ENCODE measurements around the gene NMUR2.

The NMUR2 gene, protein sequence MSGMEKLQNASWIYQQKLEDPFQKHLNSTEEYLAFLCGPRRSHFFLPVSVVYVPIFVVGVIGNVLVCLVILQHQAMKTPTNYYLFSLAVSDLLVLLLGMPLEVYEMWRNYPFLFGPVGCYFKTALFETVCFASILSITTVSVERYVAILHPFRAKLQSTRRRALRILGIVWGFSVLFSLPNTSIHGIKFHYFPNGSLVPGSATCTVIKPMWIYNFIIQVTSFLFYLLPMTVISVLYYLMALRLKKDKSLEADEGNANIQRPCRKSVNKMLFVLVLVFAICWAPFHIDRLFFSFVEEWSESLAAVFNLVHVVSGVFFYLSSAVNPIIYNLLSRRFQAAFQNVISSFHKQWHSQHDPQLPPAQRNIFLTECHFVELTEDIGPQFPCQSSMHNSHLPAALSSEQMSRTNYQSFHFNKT

DNA sequence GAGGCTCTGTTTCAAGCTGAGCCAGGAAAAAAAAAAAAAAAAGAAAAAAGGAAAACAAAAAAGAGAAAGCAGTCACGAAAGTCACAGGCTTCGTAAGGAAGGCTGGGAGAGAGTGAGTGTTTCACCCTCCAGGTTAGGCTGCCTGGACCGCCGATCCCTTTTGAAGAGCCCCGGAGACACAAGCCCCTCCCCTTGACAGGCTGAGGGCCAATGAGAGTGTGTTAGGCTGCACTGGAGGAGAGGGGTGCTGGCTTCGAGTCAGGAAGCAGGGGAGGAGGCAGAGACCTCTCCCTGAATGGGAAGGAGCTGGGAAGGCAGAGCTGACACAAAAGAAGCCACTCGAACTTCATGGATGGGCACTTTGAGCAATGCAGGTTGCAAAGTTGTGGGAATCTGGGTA, at the start of gene NMUR2:
Gene NMUR2, minus strand, starts transcription at position 135 of the 400 bp plus-strand sequence. CDS start 166 bp downstream, outside the sequence.
- DNase-seq (ENCODE audit: extremely low read depth in 1 of 2, low read depth in 1 of 2): no peak

DNA sequence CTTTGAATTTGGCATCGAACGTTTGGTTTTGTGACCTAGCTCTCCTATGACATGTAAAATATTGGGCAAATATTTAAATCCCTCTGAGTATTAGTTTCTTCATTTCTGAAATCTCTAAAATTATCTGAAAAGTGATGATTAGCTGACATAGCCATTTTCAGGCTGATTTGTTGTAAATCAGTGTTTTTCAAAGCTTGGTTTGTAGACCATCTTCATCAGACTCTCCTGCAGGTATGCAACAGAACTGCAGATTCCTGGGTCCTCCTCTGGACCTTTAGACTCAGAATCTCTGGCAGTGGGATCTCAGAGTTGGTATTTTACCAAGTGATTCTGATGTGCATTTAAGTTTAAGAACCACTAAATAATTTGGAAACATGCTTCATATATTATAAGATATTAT, 38.9 kb upstream of the NMUR2 start:
- no peak for DNase-seq (ENCODE audit: extremely low read depth in 1 of 2, low read depth in 1 of 2)

DNA sequence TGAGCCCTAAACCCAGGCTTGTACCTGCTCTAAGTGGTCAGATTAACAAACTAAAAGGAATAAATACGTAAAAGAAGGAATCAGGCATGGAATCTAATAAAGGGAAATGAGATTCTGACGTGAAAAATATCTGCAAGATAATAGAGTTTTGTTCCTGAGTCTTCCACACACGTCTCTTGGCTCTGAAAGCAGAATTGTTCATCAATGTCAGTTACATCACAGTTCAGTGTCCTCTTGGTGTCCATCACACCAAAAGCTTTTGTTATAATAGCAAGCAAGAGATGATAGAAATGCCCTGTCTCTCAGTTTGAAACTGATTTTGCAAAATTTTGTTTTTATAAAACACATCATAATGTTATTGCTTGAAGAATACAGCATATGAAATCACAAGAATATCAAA, 34.7 kb upstream of the NMUR2 start:
- no peak for DNase-seq (ENCODE audit: extremely low read depth in 1 of 2, low read depth in 1 of 2)

DNA sequence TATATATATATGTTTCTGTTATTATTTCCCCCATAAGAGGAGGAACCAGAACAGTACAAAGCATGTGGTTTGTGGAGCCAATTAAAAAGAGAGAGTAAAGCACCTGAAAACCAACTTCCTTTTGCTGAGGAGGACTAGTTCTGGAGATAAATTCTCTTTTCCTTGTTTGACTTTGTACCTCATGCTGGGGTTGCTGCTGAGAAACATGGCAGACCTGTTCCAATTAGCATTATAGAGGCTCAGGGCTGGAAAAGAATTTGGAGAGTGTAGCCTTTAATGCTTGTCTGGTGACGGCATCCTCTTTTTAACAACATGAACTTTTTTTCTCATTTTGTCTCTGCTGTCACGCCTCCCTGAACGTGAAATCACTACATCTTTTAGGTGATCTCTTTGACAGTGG, 32.8 kb upstream of the NMUR2 start:
- DNase-seq (ENCODE audit: extremely low read depth in 1 of 2, low read depth in 1 of 2): no peak

DNA sequence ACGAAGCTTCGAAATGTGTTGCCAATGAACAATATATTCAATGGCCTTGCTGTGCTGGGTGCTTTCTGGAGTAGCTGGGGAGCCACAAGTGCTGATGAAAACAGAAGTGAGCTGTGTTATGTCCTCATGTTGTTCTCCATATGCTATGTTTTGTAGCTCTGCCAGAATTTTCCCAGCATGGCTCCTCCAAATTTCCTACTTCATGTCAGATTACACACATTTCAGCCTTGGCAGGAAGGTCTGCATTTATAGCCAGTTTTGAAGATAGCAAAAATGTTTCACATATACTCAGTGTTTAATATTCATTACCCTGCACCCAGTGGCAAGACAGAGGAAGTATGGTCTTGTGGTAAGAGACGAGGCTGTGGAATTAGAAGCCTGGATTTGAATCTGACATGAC, 22.6 kb upstream of the NMUR2 start:
- no peak for DNase-seq (ENCODE audit: extremely low read depth in 1 of 2, low read depth in 1 of 2)

DNA sequence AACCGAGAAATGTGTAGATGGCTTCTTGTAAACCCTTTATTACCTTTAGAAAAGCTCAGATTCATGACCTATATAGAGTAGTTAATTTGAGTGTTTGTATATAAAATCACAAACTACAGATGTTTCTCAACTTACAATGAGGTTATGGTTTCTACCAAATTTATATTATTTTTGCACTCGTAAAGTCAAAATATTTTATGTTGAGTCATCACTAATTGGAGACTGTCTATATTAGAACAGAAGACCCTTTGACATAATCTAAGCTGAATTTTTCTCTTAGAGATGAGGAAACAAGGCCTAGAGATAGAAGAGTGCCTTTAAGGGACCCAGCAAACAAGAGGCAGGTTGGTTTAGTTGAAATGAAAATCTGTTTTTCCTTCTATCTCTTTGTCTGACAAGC, 20.0 kb upstream of the NMUR2 start:
- DNase-seq (ENCODE audit: extremely low read depth in 1 of 2, low read depth in 1 of 2): no peak

DNA sequence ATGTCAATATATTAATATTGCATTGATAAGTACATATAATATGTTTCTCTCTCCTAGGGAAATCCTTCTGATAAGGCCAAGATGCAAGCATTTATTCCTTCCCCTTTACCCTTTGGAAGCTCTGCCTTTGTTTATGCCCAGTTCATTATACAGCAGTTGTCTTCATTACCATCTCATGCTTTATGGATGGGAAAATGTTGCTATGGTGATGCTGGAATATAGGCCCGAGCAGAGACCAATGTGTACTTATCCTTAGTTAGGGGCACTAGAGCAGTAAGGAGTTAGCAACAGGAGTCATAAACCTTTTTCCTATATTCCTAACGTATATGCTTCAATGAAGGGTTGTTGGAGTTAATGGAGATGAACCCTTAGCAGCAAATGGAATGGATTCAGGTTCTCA, 19.4 kb upstream of the NMUR2 start:
- DNase-seq (ENCODE audit: extremely low read depth in 1 of 2, low read depth in 1 of 2): no peak

DNA sequence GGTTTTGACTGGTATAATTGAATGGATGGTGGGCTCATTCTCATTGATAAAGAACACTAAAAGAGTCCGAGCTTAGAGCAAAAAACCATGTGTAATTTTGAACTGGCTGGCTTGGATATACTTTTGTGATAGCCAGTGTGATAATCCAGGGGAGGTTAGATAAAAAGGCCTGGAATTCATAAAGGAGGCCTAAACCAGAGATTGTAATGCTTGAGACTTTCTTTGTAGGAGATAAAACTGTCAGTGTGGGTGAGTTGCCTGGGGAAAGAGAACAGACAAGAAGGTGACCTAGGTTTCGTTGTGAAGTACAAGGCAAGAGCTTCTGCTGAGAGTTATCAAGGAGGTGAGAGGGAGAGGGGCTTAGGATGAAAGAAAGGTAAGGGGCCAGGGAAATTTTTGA, 17.0 kb upstream of the NMUR2 start:
- no peak for DNase-seq (ENCODE audit: extremely low read depth in 1 of 2, low read depth in 1 of 2)

DNA sequence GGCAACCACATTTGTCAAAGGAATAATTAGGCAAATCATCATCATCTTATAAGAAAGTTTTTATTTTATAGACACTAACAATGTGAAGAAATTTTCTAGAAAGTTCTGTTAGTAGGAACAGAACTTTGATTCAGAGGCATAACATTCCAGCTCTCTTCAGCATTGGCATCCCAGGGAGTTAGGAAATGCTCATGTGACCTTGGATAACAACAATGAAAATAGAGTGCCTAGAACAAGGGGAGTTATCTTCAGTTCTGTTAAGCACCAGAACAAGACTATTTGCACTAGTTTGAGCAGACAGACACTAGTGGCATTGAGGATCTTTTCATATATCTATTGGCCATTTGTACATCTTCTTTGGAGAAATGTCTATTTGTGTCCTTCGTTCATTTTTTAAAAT, 7.0 kb upstream of the NMUR2 start:
- DNase-seq (ENCODE audit: extremely low read depth in 1 of 2, low read depth in 1 of 2): no peak

DNA sequence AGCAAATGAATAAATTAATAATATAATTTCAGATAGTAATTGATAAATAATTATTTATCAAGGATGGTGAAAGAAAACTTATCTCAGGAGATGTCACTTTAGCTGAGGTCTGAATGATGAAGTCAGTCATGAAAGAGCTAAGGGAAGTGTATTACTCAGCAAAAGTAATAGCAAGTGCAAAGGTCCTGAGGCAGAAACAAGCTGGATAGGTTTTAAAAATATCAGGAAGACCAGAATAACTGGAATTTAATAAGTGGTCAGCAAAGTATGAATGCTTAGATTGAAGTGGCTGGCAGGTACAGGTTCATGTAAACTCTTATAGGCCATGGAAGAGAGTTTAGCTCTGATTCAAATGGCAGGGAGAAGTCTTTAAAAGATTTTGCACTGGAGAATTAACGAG, 1.0 kb upstream of the NMUR2 start:
- no peak for DNase-seq (ENCODE audit: extremely low read depth in 1 of 2, low read depth in 1 of 2)

DNA sequence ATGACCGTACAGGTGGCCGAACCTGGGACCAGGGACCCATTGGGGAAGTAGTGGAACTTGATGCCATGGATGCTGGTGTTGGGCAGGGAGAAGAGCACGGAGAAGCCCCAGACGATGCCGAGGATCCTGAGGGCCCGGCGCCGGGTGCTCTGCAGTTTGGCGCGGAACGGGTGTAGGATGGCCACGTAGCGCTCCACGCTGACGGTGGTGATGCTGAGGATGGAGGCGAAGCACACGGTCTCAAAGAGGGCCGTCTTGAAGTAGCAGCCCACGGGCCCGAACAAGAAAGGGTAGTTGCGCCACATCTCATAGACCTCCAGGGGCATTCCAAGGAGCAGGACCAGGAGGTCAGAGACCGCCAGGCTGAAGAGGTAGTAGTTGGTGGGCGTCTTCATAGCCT, 585 bp downstream of the NMUR2 start:
- no peak for DNase-seq (ENCODE audit: extremely low read depth in 1 of 2, low read depth in 1 of 2)

DNA sequence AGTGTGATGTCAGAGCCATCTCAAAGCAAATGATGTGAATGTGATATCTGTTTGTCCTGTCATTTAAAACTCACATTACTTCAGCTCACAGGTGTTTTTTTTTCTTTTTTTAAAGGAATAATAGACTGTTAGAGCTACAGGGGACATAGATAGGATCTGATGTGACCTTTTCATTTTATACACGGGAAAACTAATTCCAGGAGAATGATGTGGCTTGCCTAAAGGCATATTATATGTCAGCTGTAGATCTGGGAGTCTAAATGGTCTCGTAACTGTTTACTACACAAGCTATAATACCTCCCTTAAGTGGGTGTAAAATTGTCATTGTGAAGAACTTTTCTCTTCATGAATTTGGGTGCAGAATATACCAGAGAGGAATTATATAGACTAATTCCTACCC, 2.0 kb downstream of the NMUR2 start:
- no peak for DNase-seq (ENCODE audit: extremely low read depth in 1 of 2, low read depth in 1 of 2)

DNA sequence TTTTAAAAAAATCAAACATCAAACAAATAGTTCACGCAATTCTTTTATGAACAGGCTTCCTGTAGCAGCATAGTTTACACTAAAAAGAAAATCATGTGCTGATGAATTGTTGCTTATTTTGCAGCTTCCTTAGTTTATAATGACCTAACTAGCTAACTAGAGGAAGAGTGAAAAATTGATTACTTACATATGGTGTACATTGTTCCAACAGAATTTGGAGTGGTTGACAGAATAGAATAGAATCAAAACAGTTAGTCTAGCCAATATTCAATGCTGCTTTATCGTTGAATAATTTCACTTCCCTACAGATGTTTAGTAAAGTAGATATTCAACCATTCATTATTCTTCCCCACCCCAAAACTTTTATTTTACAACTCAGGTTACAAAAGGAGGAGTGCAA, 4.2 kb downstream of the NMUR2 start:
- DNase-seq (ENCODE audit: extremely low read depth in 1 of 2, low read depth in 1 of 2): no peak

DNA sequence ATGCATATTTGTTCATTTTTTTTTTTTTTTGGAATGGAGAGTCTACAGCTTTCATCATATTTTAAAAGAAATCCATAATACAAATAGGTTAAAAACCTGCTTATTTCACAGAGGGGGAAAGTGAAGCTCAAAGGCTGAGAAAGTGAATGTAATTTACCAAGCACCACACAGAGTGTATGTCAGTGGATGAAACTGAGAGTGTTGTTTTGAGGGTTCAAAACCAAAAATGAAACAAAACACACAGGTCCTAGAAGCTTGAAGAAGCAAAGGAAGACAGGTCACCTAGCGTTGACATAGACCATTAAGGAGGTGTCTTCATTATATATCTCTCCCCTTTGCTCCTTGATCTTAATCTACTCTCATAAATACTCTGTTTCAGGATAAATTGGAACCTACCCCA, 7.5 kb downstream of the NMUR2 start:
- DNase-seq (ENCODE audit: extremely low read depth in 1 of 2, low read depth in 1 of 2): no peak

DNA sequence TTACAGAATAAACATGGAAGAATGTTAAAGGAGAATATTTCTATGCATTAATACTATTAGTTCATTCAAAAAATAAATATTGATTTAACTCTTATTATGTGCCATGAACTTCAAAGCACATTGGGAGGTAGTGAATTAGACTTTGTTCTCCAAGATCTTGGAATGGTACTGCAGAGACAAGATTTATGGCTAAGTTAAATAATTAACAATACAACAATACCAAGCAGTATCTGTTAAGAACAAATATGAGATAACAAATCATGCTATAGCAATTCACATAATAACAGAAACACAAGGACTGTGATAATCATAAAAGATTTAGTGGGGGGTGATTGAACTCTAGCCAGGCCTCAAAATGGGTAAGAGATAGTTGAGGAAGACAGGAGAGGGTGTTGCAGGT, 11.6 kb downstream of the NMUR2 start:
- no peak for DNase-seq (ENCODE audit: extremely low read depth in 1 of 2, low read depth in 1 of 2)

DNA sequence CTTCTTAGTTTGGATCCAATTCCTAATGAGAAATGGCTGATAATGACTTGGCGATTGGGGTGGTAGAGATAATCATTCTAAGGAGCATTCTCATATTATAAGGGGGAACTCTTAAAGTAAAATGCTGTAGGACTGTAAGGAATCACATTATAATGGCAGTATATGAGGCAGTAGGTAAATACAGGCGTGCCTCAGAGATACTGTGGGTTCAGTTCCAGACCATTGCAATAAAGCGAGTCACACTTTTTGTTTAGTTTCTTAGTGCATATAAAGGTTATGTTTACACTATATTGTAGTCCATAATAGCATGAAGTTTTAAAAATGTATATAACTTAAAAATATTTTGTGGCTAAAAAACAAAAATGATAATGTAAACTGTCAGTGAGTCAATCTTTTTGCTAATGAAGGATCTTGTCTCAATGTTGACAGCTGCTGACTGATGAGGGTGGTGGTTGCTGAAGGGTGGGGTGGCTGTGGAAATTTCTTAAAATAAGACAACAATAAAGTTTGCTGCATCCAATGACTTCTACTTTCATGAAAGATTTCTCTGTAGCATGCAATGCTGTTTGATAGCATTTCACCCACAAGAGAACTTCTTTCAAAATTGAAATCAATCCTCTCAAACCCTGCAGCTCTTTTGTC, 15.8 kb downstream of the NMUR2 start:
- DNase-seq (ENCODE audit: extremely low read depth in 1 of 2, low read depth in 1 of 2): no peak

DNA sequence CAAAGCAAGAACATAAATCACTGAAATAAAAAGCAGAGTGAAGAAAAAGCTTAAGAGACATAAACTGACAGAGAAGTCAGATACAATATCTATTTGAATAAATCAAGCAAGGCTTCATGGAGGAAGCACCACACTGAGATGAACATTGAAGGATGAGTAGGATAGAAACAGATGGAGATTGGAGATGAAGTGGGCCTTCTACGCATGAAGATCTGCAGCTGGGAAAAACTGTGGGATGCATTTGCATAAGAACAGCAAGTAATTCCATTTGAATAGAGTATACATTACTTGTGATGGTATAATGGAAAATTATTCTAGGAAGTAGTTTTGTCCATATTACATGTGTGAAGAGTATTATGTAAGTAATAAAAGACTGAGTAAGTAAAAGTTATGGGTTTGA, 16.5 kb downstream of the NMUR2 start:
- no peak for DNase-seq (ENCODE audit: extremely low read depth in 1 of 2, low read depth in 1 of 2)

DNA sequence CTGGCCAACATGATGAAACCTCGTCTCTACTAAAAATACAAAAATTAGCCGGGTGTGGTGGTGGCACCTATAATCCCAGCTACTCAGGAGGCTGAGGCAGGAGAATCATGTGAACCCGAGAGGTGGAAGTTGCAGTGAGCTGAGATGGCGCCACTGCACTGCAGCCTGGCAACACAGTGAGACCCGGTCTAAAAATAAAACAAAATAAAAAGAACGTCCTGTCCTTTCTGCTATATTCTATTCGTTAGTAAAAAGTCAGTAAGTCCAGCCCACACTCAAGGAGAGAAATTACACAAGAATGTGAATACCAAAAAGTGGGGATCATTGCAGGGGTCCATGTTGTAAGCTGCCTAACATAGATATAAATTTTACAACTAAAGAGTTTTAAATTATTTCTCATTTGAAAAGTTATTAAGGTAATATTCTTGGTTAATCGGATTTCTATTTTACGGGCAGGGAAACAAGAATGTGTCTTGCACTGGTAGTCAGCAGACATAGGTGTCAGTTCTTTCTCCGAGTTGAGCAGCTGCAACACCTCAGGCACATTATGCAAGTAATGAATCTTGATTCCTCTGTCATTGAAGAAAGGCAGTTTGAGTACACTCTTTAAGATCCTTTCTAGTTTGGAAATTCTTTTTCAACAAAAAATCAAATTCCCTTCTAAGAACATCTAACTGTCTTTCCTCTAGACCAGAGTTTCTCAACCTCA, 24.5 kb downstream of the NMUR2 start:
- DNase-seq (ENCODE audit: extremely low read depth in 1 of 2, low read depth in 1 of 2): no peak

DNA sequence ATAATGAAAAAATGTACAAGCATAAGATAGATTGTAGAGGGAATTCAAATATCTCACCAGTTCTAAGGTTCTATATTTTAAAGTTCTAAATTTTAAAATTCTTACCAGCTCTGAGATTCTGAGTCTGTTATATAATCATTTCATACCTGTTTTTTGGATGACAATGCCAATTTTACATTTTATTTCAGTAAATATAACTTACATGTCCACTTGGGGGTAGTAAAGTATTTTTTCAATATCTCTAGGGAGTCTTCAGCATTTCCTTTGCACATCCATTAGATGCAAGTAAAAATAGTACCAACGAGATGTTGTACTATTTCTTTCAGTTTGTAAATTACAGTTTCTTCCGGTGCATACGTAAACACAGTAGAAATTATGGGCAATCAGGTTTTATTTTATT, 25.7 kb downstream of the NMUR2 start:
- no peak for DNase-seq (ENCODE audit: extremely low read depth in 1 of 2, low read depth in 1 of 2)

DNA sequence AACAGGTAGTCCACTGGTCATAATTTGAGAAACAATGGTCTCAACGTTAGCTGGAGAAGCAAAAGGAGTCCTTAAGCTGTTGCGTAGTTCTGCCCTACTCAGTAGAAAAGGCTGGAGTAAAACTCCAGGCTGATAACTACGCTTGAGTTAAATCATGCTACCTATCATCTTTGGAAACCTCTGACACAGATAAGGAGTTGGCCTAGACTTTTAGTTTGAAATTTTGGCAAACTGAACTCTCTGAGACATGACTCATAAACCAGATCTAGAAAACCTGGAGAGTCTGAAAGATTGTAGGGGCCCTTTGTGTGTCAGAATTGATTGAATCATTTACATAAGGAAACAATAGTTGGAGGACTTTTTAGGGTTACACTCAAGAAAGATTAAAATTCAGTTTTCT, 26.3 kb downstream of the NMUR2 start:
- no peak for DNase-seq (ENCODE audit: extremely low read depth in 1 of 2, low read depth in 1 of 2)

DNA sequence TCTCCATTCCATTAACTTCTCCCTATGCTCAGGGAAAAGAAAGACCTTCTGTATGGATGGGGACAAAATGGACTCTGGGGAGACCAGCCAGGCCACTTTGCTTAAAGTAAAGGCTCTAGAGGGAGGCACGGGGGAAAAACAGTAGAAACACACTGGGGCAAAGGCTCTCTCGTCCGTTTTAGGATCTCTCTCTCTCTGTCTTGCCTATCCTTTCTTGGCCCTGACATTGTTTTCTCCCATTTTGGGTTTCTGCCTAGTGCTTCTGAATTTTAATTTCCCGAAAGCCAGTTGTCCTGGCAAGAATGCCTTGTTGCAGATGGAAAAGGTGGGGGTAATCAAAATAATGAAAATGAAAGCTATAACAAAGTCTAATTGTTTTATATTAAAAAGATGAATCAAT, 28.2 kb downstream of the NMUR2 start:
- DNase-seq (ENCODE audit: extremely low read depth in 1 of 2, low read depth in 1 of 2): no peak

DNA sequence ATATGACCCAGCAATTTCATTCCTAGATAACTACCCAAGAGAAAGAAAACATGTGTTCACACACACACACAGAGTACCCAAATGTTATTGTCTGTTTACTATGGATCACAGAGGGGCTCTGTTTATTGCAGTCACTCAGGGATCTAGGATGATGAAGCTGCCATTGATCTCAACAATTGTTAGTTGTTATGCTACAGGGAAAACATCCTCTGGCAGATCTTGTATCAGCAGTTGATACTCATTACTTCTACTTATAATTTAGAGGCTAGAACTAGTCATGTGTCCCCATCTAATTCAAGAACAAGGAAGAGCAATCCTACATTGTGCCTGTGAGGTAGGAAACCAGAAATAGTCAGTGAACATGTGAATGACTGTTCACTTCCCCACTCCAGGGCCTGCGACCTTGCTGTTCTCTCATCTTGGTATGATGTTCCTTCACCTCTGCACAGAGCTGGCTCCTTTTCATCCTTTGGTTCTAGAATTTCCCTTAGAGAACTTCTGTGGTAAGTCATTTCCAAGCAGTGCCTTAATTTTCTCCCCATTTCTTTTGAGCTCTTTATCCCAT, 30.3 kb downstream of the NMUR2 start:
- DNase-seq (ENCODE audit: extremely low read depth in 1 of 2, low read depth in 1 of 2): no peak
